Neural progenitor cell (in vitro differentiated cells): ENCODE measurements around the gene STX8. TPM values are rescaled to one million over a fixed set of nuclear protein-coding genes. Genes with fewer than 3 reads are reported as not detected.
A peak's percentile ranks its signal among the peaks of the same experiment; 100 is the strongest.

Experiments
- DNase-seq: peaks from one replicate; pipeline ENCODE4 v3.0.0-alpha.2; 2016; ENCODE audit warnings: low spot score
- H2AFZ ChIP-seq: fragments of 200-600 bp; sonication (generic); replicated peaks from 2 replicates; pipeline ENCODE4 v1.6.1; 2016; ENCODE audit warnings: antibody characterized with exemption
- H3F3A ChIP-seq: fragments of 200-600 bp; sonication (generic); 2 replicates; pipeline ENCODE4 v1.6.1; 2016; ENCODE audit warnings: antibody characterized with exemption, low read depth
- H3K27ac ChIP-seq: fragments of 200-600 bp; sonication (generic); 2 replicates; pipeline ENCODE4 v1.5.1; 2016; ENCODE audit warnings: mild to moderate bottlenecking
- H3K27me3 ChIP-seq: fragments of 200-600 bp; sonication (generic); 2 replicates; pipeline ENCODE4 v1.6.1; 2016; ENCODE audit warnings: mild to moderate bottlenecking, moderate library complexity
- H3K36me3 ChIP-seq: fragments of 200-600 bp; sonication (generic); 2 replicates; pipeline ENCODE4 v1.5.1; 2016
- H3K4me1 ChIP-seq: fragments of 200-600 bp; sonication (generic); 2 replicates; pipeline ENCODE4 v1.6.1; 2016; ENCODE audit warnings: mixed run types
- H3K4me2 ChIP-seq: fragments of 200-600 bp; sonication (generic); 2 replicates; pipeline ENCODE4 v1.6.1; 2016
- H3K4me3 ChIP-seq: fragments of 200-600 bp; sonication (generic); 2 replicates; pipeline ENCODE4 v1.5.1; 2016
- H3K79me2 ChIP-seq: fragments of 200-600 bp; sonication (generic); 2 replicates; pipeline ENCODE4 v1.6.1; 2016; ENCODE audit warnings: low read depth
- H3K9ac ChIP-seq: fragments of 200-600 bp; sonication (generic); 2 replicates; pipeline ENCODE4 v1.6.1; 2016
- H3K9me3 ChIP-seq: fragments of 200-600 bp; sonication (generic); 2 replicates; pipeline ENCODE4 v1.5.1; 2016; ENCODE audit warnings: low read depth
- H4K20me1 ChIP-seq: fragments of 200-600 bp; sonication (generic); 2 replicates; pipeline ENCODE4 v1.6.1; 2016; ENCODE audit warnings: low read depth
- H3K27ac Mint-ChIP-seq: 3 replicates; pipeline ENCODE4 v1.8.0; 2021; ENCODE audit warnings: mixed read lengths
- H3K27me3 Mint-ChIP-seq: 2 replicates; pipeline ENCODE4 v1.8.0; 2022; ENCODE audit warnings: low read depth, mild to moderate bottlenecking, inconsistent platforms, moderate library complexity, mixed read lengths; ENCODE audit not compliant: insufficient read depth
- H3K36me3 Mint-ChIP-seq: 3 replicates; pipeline ENCODE4 v1.8.0; 2021; ENCODE audit warnings: mixed read lengths
- H3K4me1 Mint-ChIP-seq: 3 replicates; pipeline ENCODE4 v1.8.0; 2021; ENCODE audit warnings: mixed read lengths
- H3K4me3 Mint-ChIP-seq: 3 replicates; pipeline ENCODE4 v1.8.0; 2021; ENCODE audit warnings: mild to moderate bottlenecking, moderate library complexity, mixed read lengths
- H3K9me3 Mint-ChIP-seq: 3 replicates; pipeline ENCODE4 v1.8.0; 2020; ENCODE audit warnings: mixed read lengths
- EZH2 ChIP-seq: fragments of 200-600 bp; sonication (generic); IDR thresholded peaks from 2 replicates; pipeline ENCODE4 v1.6.1; 2017; ENCODE audit warnings: antibody characterized with exemption, mild to moderate bottlenecking, moderate library complexity
- EZH2phosphoT487 ChIP-seq: fragments of 200-600 bp; sonication (generic); IDR thresholded peaks from 2 replicates; pipeline ENCODE4 v1.6.1; 2017; ENCODE audit warnings: antibody characterized with exemption
- total RNA-seq: library from RNA; depleted of rRNA; stranded (reverse); fragments of >200 nt; gene quantifications from 2 replicates; pipeline ENCODE4 v1.2.3, GENCODE V29; 2015; ENCODE audit warnings: low replicate concordance
- TF ChIP-seq, protein P1 (sequence below): fragments of 200-600 bp; sonication (generic); IDR thresholded peaks from 2 replicates; pipeline ENCODE4 v1.5.1; 2017; ENCODE audit warnings: antibody characterized with exemption, mild to moderate bottlenecking

Gene STX8
- total RNA-seq, 1 donor from 2014 or later, result 79.7 TPM

DNA sequence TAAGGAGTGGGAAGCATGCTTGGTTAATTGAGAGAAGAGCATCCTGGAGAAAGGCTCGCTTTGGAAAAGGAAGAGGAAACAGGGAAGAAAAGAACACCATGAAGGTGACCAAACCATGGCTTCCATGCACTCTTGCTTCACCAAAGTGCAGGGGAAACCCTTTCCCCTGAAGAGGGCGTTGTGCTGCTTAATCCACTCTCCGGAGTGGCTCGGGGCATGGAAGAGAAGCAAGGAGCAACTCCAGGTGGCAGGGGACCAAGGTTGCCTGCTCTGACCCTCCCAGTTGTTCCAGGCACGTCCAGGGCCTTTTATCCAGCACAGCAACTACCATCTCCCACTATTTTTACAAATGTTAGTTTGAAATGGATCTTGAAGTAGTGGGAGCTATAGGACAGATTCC lies 108.1 kb downstream of the STX8 start:
- TF ChIP-seq EZH2 (no peak), EZH2phosphoT487 (no peak)
- TF ChIP-seq, protein P1, sequence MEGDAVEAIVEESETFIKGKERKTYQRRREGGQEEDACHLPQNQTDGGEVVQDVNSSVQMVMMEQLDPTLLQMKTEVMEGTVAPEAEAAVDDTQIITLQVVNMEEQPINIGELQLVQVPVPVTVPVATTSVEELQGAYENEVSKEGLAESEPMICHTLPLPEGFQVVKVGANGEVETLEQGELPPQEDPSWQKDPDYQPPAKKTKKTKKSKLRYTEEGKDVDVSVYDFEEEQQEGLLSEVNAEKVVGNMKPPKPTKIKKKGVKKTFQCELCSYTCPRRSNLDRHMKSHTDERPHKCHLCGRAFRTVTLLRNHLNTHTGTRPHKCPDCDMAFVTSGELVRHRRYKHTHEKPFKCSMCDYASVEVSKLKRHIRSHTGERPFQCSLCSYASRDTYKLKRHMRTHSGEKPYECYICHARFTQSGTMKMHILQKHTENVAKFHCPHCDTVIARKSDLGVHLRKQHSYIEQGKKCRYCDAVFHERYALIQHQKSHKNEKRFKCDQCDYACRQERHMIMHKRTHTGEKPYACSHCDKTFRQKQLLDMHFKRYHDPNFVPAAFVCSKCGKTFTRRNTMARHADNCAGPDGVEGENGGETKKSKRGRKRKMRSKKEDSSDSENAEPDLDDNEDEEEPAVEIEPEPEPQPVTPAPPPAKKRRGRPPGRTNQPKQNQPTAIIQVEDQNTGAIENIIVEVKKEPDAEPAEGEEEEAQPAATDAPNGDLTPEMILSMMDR, result peak; percentile 54
- Histone ChIP-seq H3K79me2 (no peaks in the 10 kb centered on the region), H3K4me1 (peaks cover 4% of the 10 kb centered on the region), H2AFZ (no peak overlapping the region), H3F3A (peaks cover 8% of the 10 kb centered on the region), H3K27ac (no peak overlapping the region), H3K4me3 (no peak overlapping the region), H3K4me2 (no peak overlapping the region), H3K27me3 (no peaks in the 10 kb centered on the region), H4K20me1 (no peaks in the 10 kb centered on the region), H3K36me3 (no peaks in the 10 kb centered on the region), H3K9me3 (no peaks in the 10 kb centered on the region), H3K9ac (no peak overlapping the region)
- peak; percentile 48 for DNase-seq
- Mint-ChIP-seq H3K9me3 (no peaks in the 10 kb centered on the region), H3K4me1 (peaks cover 10% of the 10 kb centered on the region), H3K27me3 (no peaks in the 10 kb centered on the region), H3K36me3 (peaks cover 3% of the 10 kb centered on the region), H3K4me3 (no peak overlapping the region), H3K27ac (no peak overlapping the region)

DNA sequence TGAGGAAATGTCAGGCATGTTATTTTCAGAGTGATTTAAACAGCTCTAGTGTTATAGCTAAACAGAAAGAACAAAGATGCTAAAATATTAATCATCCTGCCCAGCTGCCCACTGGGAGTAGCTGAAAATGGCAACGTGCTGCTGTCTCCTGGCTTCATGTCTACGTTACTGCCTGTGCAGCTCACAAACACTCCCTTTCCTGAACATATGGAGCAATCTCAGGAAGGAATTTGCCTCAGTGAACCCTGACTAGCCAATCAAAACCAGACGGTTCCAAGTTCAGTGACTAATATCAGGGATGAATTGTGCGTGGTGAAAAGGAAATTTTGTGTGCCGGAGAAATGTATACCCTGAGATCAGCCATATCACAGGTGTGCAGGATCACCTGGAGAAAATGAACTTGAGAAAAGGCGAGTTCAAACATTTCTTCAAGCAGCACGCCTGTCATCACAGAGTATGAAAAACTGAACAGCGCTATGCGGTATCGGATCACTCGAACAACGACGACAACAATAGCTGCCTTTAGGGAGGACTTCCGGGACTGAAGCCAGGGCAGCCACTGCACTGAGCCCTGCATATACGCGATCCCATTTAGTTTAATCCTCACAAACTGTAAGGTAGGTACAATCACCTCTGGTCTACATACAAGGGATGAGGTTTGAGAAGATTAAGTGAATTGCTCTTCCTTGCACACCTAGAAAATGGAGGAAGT lies 110.3 kb downstream of the STX8 start:
- Histone ChIP-seq H3K36me3 (no peaks in the 10 kb centered on the region), H3K9me3 (no peaks in the 10 kb centered on the region), H3K4me1 (peaks cover 3% of the 10 kb centered on the region), H3K9ac (no peak overlapping the region), H3K79me2 (no peaks in the 10 kb centered on the region), H3K4me2 (no peak overlapping the region), H3K27me3 (no peaks in the 10 kb centered on the region), H2AFZ (no peak overlapping the region), H3K27ac (no peak overlapping the region), H4K20me1 (no peaks in the 10 kb centered on the region), H3K4me3 (no peak overlapping the region), H3F3A (peaks cover 6% of the 10 kb centered on the region)
- no peaks in the 10 kb centered on the region for H3K36me3 Mint-ChIP-seq
- H3K27ac Mint-ChIP-seq, result no peak overlapping the region
- no peak for TF ChIP-seq EZH2
- no peak for TF ChIP-seq EZH2phosphoT487
- TF ChIP-seq, protein P1, result no peak
- H3K4me1 Mint-ChIP-seq, result peaks cover 10% of the 10 kb centered on the region
- H3K27me3 Mint-ChIP-seq, result no peaks in the 10 kb centered on the region
- H3K4me3 Mint-ChIP-seq, result no peak overlapping the region
- DNase-seq, result no peak
- no peaks in the 10 kb centered on the region for H3K9me3 Mint-ChIP-seq

DNA sequence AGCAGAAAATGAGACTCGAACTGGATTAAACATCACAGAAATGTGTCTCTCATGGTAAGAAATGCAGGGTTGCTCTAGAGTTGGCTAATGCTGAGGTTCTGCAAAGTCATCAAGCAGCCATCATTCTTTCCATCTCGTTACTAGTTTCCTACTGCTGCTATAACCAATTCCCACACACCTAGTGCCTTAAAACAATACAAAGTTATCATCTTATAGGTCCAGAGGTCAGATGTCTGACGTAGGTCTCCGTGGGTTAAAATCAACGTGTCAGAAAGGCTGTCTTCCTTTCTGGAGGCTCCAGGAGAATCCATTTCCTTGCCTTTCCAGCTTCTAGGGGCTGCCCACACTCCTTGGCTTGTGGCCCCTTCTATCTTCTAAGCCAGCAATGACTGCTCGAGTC lies 118.6 kb downstream of the STX8 start:
- DNase-seq, result no peak
- no peaks in the 10 kb centered on the region for H3K36me3 ChIP-seq
- H3K9me3 ChIP-seq, result peaks cover 1% of the 10 kb centered on the region
- Mint-ChIP-seq H3K36me3 (peaks cover 2% of the 10 kb centered on the region), H3K27ac (no peak overlapping the region), H3K9me3 (peaks cover 7% of the 10 kb centered on the region), H3K27me3 (peaks cover 2% of the 10 kb centered on the region), H3K4me3 (no peak overlapping the region), H3K4me1 (peaks cover 11% of the 10 kb centered on the region)
- H2AFZ ChIP-seq, result no peak overlapping the region
- H3K27me3 ChIP-seq, result no peaks in the 10 kb centered on the region
- H3K4me1 ChIP-seq, result no peaks in the 10 kb centered on the region
- no peaks in the 10 kb centered on the region for H3F3A ChIP-seq
- H3K9ac ChIP-seq, result no peak overlapping the region
- no peak overlapping the region for H3K27ac ChIP-seq
- H3K79me2 ChIP-seq, result no peaks in the 10 kb centered on the region
- no peak for TF ChIP-seq EZH2phosphoT487
- TF ChIP-seq, protein P1, result no peak
- TF ChIP-seq EZH2, result no peak
- H3K4me3 ChIP-seq, result no peak overlapping the region
- no peak overlapping the region for H3K4me2 ChIP-seq
- no peaks in the 10 kb centered on the region for H4K20me1 ChIP-seq
